HepG2 (cell line): Measurements from ENCODE around the gene CDX2. TPM values are rescaled to one million over a fixed set of nuclear protein-coding genes. Genes with fewer than 3 reads are reported as not detected.

ENCODE experiments used
- AGO1 ChIP-seq: fragments of 200-400 bp; formaldehyde crosslinking; IDR thresholded peaks from 2 replicates; pipeline ENCODE4 v1.6.1; 2017; ENCODE audit warnings: mild to moderate bottlenecking, low read depth, low read length, moderate library complexity; ENCODE audit not compliant: poor library complexity, severe bottlenecking
- ATM ChIP-seq: fragments of 450-650 bp; IDR thresholded peaks from 2 replicates; pipeline ENCODE4 v1.7.1; 2017; ENCODE audit warnings: mild to moderate bottlenecking, borderline replicate concordance
- BRF2 ChIP-seq: sonication (generic); formaldehyde crosslinking; IDR thresholded peaks from 2 replicates; pipeline ENCODE4 v1.8.1; 2022; ENCODE audit warnings: mild to moderate bottlenecking, missing genetic modification reagents
- EHMT2 ChIP-seq: fragments of 200-600 bp; sonication (generic); IDR thresholded peaks from 2 replicates; pipeline ENCODE4 v1.7.0; 2017; ENCODE audit warnings: antibody characterized with exemption, low read depth, low read length, borderline replicate concordance
- FOSL1 ChIP-seq: sonication (generic); formaldehyde crosslinking; IDR thresholded peaks from 2 replicates; pipeline ENCODE4 v1.9.0; 2021; ENCODE audit warnings: missing genetic modification reagents, borderline replicate concordance
- FOXK1 ChIP-seq: sonication (generic); formaldehyde crosslinking; IDR thresholded peaks from 2 replicates; pipeline ENCODE4 v1.4.0; 2020; ENCODE audit warnings: low read depth, missing genetic modification reagents, borderline replicate concordance
- GABPB1 ChIP-seq: IDR thresholded peaks from 2 replicates; pipeline ENCODE4 v1.6.1; 2016; ENCODE audit warnings: mild to moderate bottlenecking, missing genetic modification reagents, moderate library complexity, missing compliant biosample characterization
- HMGXB4 ChIP-seq, 2 experiments: sonication (generic) in 1 of 2; formaldehyde crosslinking in 1 of 2; IDR thresholded peaks; 2 replicates each; pipeline versions ENCODE4 v1.4.0 to v1.6.1; 2018 to 2020; ENCODE audit warnings: missing genetic modification reagents in 2 of 2, borderline replicate concordance in 1 of 2, low read depth in 1 of 2, mild to moderate bottlenecking in 1 of 2, missing biosample characterization in 1 of 2
- HOXA3 ChIP-seq: sonication (generic); formaldehyde crosslinking; IDR thresholded peaks from 2 replicates; pipeline ENCODE4 v1.5.0; 2020; ENCODE audit warnings: missing genetic modification reagents
- MATR3 ChIP-seq: sonication (generic); formaldehyde crosslinking; IDR thresholded peaks from 2 replicates; pipeline ENCODE4 v1.4.0; 2020; ENCODE audit warnings: missing genetic modification reagents
- MEIS2 ChIP-seq: sonication (generic); formaldehyde crosslinking; IDR thresholded peaks from 2 replicates; pipeline ENCODE4 v1.9.0; 2021; ENCODE audit warnings: mild to moderate bottlenecking, missing genetic modification reagents
- NFKBIZ ChIP-seq: IDR thresholded peaks from 2 replicates; pipeline ENCODE4 v1.6.1; 2018; ENCODE audit warnings: missing genetic modification reagents, missing compliant biosample characterization
- NPAS2 ChIP-seq: sonication (generic); formaldehyde crosslinking; IDR thresholded peaks from 2 replicates; pipeline ENCODE4 v1.8.0; 2022; ENCODE audit warnings: mild to moderate bottlenecking, missing genetic modification reagents, borderline replicate concordance
- POGZ ChIP-seq: sonication (generic); formaldehyde crosslinking; IDR thresholded peaks from 2 replicates; pipeline ENCODE4 v1.4.0; 2020; ENCODE audit warnings: mild to moderate bottlenecking, missing genetic modification reagents
- RFXANK ChIP-seq: IDR thresholded peaks from 2 replicates; pipeline ENCODE4 v1.6.1; 2016
- TBP ChIP-seq: sonication (generic); formaldehyde crosslinking; IDR thresholded peaks from 2 replicates; pipeline ENCODE4 v1.5.0; 2020; ENCODE audit warnings: missing genetic modification reagents
- ZNF17 ChIP-seq: sonication (generic); formaldehyde crosslinking; IDR thresholded peaks from 2 replicates; pipeline ENCODE4 v1.5.0; 2020; ENCODE audit warnings: mild to moderate bottlenecking, missing genetic modification reagents
- ZNF451 ChIP-seq: sonication (generic); formaldehyde crosslinking; IDR thresholded peaks from 2 replicates; pipeline ENCODE4 v1.5.0; 2020; ENCODE audit warnings: mild to moderate bottlenecking, missing genetic modification reagents
- ZNF550 ChIP-seq: sonication (generic); formaldehyde crosslinking; IDR thresholded peaks from 2 replicates; pipeline ENCODE4 v1.4.0; 2020; ENCODE audit warnings: mild to moderate bottlenecking, missing genetic modification reagents, borderline replicate concordance
- ZNF652 ChIP-seq: IDR thresholded peaks from 2 replicates; pipeline ENCODE4 v1.6.1; 2016; ENCODE audit warnings: low read depth, borderline replicate concordance
- ZNF747 ChIP-seq: sonication (generic); formaldehyde crosslinking; IDR thresholded peaks from 2 replicates; pipeline ENCODE4 v1.8.1; 2023; ENCODE audit warnings: missing genetic modification reagents, mild to moderate bottlenecking, borderline replicate concordance
- ZSCAN22 ChIP-seq: sonication (generic); formaldehyde crosslinking; IDR thresholded peaks from 2 replicates; pipeline ENCODE4 v1.4.0; 2020; ENCODE audit warnings: mild to moderate bottlenecking, missing genetic modification reagents
- polyA plus RNA-seq, 8 experiments: library from polyadenylated mRNA; depleted of rRNA in 3 of 8; stranded (reverse) in 7 of 8; unstranded in 1 of 8; fragments of >200 nt; fragmentation: Illumina TruSeq in 4 of 8; extraction: Trizol in 4 of 8; gene quantifications; 2 replicates each; pipeline versions ENCODE4 v1.2.1 to v1.2.3, GENCODE V29; 2011 to 2016; ENCODE audit warnings: low read depth in 4 of 8, missing spikeins in 1 of 8, mixed read lengths in 1 of 8; ENCODE audit not compliant: insufficient read depth in 1 of 8
- total RNA-seq, 5 experiments: library from RNA; depleted of rRNA; stranded (reverse); fragments of >200 nt; fragmentation: Illumina TruSeq; extraction: Trizol; gene quantifications; 2 replicates each; pipeline ENCODE4 v1.2.3, GENCODE V29; 2016; ENCODE audit warnings: low read depth in 1 of 5
- TF ChIP-seq, protein P1 (sequence below): sonication (generic); formaldehyde crosslinking; IDR thresholded peaks from 2 replicates; pipeline ENCODE4 v1.5.0; 2020; ENCODE audit warnings: missing genetic modification reagents, mild to moderate bottlenecking, borderline replicate concordance
- TF ChIP-seq, protein P2 (sequence below): sonication (generic); formaldehyde crosslinking; IDR thresholded peaks from 2 replicates; pipeline ENCODE4 v1.8.1; 2023; ENCODE audit warnings: mild to moderate bottlenecking, missing genetic modification reagents

Gene CDX2
- total and polyA plus RNA-seq, 2 of the 13 experiments (the other 11 are each of a cell fraction or from before 2014, with no cell fraction given): 0.04 TPM; not detected in 1

GRCh38 chr13:27953676-27954405 is 15.3 kb downstream of the CDX2 start (continued):
- TF ChIP-seq HOXA3 (peak; percentile 75; the same call in 1 of the 2 replicates), BRF2 (CRISPR knock-in tag) (no peak), ZNF17 (CRISPR knock-in tag) (no peak), ZNF550 (no peak), RFXANK (CRISPR knock-in tag) (no peak), TBP (CRISPR knock-in tag) (no peak), HMGXB4 (CRISPR knock-in tag; IDR thresholded peaks at IDR 0.05; ENCODE audit: borderline replicate concordance in 1 of 2, low read depth in 1 of 2) (peak in 1 of 2 experiments; percentile 74; a peak in 2 of 4 replicates), GABPB1 (peak; percentile 50; the same call in 1 of the 2 replicates), POGZ (CRISPR knock-in tag) (no peak), ZNF652 (CRISPR knock-in tag) (no peak), FOXK1 (CRISPR knock-in tag) (no peak; the same call in 1 of the 2 replicates), NFKBIZ (CRISPR knock-in tag) (no peak), EHMT2 (no peak), ZSCAN22 (CRISPR knock-in tag) (no peak), AGO1 (no peak), NPAS2 (no peak), ZNF451 (no peak), MATR3 (CRISPR knock-in tag) (no peak), ZNF747 (CRISPR knock-in tag) (no peak), FOSL1 (CRISPR knock-in tag) (no peak), ATM (no peak), MEIS2 (CRISPR knock-in tag) (no peak)
- TF ChIP-seq, protein P1, sequence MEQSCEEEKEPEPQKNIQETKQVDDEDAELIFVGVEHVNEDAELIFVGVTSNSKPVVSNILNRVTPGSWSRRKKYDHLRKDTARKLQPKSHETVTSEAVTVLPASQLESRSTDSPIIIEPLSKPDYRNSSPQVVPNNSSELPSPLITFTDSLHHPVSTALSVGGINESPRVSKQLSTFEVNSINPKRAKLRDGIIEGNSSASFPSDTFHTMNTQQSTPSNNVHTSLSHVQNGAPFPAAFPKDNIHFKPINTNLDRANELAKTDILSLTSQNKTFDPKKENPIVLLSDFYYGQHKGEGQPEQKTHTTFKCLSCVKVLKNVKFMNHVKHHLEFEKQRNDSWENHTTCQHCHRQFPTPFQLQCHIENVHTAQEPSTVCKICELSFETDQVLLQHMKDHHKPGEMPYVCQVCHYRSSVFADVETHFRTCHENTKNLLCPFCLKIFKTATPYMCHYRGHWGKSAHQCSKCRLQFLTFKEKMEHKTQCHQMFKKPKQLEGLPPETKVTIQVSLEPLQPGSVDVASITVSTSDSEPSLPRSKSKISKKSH (CRISPR knock-in tag): no peak
- TF ChIP-seq, protein P2, sequence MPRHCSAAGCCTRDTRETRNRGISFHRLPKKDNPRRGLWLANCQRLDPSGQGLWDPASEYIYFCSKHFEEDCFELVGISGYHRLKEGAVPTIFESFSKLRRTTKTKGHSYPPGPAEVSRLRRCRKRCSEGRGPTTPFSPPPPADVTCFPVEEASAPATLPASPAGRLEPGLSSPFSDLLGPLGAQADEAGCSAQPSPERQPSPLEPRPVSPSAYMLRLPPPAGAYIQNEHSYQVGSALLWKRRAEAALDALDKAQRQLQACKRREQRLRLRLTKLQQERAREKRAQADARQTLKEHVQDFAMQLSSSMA (CRISPR knock-in tag): no peak
